SK-N-DZ (cell line): Measurements from ENCODE around the gene IRF5.
"Not testable (repeated sequence)": the region's sequence is repeated elsewhere in the genome, so short reads cannot be mapped to it uniquely, and the experiment has no call there.

Source experiments
- DNase-seq: peaks from one replicate; pipeline ENCODE4 v3.0.0-alpha.2; 2015; ENCODE audit warnings: low spot score

The IRF5 gene

GRCh38 chr7:128906001-128906765 is 31.5 kb upstream of the IRF5 start:
- no peak for DNase-seq

DNA sequence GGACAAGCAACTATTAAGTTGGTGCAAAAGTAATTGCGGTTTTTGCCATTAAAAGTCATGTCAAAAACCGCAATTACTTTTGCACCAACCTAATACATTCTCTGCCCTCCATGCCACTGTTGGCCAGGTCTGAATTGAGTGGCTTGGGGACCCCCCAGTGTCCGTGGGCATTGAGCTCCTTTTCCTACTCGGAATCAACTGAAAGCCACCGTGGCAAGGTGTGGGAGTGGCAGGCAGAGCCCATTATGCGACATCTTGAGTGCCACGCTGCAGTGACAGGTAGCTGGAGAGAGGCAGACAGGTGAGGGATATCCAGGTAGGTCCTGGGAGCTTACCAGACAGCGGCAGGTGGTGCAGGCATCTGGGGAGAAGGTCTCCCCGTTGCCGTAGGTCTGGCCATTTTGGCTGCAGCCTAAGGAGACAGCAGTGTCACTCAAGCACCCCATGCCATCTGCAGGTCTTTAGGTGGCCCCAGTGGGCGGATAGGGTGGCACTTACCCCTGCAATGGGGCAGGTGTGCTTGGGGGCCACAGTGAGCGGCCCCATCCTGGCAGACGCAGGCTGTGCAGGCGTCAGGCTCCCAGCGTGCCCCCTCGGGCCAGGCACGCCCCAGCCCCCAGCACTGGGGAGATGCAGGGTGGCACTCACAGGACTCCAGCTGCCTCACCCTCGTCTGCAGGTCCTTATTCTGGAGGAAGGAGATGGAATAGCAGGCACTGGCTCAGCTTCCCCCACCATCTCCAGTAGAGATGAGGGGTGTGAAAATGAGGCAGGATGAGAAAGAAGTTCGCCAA is 30.8 kb upstream of the IRF5 start:
- DNase-seq = no peak

- peak; percentile 41 for DNase-seq
Measured at GRCh38 chr7:128908750-128909624, 28.7 kb upstream of the IRF5 start.

DNA sequence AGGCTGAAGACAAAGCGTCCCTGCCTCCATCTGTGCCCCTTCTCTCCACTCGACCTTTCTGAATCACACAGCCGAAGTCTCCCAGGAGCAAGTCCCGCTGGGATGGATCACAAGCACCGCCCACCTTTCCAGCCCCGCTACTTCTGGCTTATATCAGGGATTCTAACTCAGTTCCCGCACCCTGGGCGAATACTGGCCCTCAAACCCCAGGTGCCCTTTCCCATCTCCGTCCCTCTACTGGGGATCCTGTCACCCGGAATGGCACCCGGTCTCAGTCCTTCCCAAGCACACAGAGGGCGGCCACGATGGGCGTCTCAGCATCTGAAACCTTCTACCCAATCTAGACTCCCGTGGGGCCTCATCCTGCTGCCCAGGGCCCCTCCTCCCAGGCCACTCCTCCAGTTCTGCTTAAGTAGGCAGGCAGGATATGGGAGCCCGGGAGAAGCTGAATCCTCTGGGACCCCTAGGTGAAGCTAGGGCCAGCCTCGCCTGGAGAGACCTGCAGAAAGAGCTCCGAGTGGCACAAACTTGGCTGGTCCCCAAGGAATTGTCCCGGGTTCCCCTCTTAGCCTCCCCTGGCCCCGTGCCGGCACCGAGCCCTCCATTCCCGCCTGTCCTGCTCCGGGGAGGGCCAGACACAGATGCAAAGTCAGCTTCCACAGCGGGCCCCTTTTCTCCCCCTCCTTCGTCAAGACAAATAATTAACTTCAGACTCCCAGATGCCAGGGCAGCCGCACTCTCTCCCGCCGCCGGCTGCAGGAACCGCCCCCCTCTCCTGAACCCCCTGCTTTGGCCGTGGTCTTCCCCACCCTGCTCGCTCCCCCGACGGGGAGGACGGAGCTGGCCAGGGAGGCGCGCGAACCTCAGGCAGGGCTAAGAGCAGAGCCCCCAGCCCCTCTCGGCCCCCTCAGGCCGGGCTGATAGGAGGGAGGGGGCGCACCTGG is 27.8 kb upstream of the IRF5 start:
- peak; percentile 92 for DNase-seq

DNA sequence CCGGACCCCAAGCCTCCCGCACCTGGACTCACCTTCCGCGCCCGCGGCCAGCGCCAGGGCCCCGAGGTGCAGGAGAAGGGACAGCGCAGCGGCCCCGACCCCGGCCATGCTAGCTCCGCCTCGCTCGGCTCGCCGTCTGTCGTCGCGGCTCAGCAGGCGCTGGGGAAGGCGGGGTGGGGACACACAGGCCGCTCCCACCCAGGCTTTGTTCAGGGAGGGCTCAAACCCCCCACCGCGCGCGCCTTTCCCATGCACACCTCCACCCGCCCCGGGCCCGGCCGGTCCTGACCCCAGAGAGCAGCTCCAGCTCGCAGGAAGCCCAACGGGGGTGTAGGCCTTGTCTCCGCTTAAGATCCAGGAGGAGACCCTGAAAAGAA is 27.2 kb upstream of the IRF5 start, which contains the start of gene KCP:
Gene KCP, minus strand, starts transcription at position 141 of the 377 bp plus-strand sequence. Its CDS starts 33 bp downstream, at position 108.
- DNase-seq = peak; percentile 66

DNA sequence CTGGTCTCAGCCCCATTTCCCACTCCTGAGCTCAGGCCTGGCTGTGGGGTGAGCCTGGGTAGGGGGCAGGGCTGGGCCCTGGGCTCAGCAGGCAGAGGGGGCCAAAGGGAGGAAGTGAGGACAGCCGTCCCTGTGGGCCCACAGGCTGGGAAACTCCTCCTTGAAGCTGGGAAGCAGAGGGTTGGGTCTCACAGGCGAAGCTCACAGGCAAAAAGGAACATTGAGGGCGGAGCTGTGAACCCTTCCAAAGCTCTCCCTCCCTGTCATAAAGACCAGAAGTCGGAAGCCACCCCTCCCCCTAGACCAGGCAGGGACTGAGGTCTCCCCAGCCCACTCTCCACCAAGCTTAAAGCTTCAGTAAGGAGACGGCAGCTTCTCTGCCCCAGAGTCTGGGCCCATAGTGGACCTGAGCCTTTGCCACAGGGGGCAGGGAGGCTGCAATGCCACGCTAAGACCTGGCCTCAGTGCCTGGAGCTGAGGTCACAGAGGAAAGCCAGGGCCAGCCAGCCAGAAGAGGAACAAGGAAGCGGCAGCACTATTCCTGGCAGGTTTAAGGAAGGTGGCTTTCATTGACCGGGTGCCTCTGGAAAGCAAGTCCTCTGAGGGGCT is 26.2 kb upstream of the IRF5 start:
- peak; percentile 91 for DNase-seq

DNA sequence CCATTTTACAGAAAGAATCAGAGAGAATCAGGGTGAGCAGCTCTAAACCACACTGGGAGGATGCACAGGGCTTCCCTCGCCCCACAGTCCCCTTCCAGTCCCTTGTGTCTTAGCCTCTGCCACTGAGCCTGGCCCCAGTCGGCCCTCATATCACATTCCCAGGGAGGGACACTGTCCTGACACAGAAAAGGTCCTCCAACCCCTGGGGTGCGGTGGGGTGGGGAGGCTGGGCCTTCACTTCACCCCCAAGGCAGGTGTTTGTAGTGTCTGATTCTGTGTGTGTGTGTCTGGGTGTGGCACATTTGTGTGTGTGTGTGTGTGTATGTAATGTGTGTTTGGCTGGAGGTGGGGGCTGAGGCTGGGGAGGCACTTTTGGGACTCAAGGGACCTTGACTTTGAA is 25.4 kb upstream of the IRF5 start:
- DNase-seq = no peak

DNA sequence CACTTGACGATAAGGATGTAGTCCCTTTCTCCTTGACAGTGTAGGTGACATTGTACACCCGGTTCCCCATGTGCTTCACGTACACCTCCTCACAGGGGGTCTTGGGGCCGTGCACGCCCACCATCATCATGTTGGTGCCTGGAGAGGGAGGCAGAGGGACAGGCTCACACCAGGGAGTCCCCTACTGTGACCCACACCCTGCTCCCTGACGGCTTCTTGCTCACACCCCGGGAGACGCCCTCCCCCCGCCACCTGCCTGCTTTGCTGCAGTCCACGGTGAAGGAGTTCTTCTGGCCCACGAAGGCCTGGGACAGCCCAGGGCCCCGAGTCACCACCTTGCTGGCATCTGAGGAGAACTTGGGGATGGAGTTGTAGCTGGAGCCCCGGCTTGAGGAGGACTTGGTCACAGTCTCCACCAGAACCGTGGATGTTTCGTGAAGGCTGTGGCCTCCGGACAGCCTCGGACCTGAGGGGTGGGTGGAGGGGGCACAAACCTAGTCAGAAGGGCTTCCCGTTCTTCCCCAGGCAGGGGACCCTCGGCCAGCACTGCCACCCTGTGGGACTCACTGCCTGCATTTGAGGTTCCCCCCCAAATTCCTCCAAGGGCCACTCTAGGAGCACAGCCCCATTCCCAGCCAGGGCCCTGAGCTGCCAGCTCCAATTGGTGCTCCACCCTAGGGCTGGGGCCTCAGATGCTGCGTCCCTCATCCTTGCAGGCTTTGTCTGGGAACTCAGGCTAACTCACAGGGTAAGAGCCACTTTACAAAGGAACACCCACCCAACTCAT is 24.8 kb upstream of the IRF5 start:
- not testable (repeated sequence) for DNase-seq

DNA sequence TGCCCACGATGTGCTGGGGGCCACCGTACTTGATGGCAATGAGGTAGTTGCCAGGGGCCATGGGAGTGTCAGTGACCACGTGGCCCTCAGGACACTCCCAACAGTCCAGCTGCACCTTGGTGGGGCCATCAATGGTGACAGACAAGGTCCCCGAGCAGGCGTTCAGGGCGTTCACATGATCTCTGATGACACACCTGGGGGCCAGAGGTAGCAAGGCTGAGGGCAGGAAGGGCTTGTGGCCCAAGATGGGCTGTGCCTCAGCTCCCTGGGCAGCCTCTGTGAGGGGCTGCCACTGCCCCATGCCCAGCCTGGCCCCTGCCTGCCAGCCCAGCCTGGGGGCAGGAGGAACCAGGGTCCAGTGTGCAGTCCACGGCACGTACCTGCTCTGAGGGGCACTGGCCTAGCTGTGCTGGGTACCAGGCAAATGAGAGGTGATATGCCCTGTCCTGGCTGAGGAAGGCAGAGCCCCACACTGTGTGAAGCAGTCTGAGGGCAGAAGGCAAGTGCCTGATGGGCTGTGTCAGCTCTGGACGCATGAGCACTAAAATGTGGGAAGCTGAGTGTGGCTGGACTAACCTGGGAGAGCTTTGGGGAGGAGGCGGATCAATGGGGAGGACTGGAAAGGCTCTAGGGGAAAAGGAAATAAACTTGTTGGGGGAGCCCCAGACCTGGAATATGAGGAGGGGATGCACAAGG is 23.7 kb upstream of the IRF5 start:
- no peak for DNase-seq

DNA sequence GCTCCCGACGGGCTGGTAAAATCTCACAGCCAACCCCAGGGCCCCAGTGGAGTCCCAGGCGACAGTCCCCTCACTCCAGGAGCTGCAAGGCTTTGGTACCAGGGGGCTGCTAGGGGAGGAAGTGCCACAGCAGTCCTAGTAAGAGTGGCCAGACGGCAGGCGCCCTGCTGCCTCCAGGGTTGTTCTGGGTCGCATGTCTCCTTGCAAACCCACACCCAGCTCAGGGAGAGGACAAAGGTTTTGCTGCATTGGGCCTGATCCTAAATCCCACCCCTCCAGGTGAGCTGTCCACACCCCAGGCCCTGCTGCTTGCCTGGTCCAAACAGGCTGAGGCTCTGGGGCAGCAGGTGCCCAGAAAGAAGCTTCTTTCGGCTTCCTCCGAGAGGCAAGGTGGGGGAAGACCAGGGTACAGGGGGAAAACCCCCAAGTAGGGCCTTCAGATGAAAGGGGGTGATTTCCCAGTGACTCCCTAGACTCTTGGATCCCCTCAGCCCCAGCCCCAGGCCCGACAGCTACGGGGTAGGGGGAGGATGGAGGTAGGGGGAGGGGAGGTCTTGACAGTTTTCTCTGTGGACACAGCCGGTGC is 23.1 kb upstream of the IRF5 start:
- DNase-seq = peak; percentile 56

DNA sequence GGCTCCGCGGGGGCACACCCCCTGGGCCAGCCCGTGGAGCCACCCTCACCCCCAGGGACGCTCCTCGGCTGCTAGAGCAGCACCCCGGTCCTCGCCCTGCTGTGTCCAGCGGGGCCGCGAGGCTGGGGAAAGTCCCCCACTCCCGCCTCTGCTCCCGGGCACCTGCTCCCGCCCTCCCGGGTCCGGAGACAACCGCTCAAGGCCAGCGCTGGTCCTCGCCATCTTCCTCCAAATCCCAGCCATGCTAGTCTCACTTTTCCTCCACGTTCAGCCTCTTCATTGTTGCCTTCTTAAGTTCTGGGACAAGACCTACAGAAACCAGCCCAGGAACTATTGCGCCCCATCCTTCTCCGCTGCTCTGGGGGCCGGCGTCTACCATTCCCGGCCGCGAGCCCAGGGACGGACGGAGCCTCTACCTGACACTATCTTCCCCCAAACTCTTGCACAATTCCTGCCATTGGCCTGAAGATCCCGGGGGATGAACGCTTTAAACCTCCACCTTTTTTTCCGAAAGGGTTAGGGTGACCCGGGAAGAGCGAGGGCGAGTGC is 22.4 kb upstream of the IRF5 start:
- DNase-seq = no peak

GRCh38 chr7:128915841-128916642 is 21.7 kb upstream of the IRF5 start:
- no peak for DNase-seq

DNA sequence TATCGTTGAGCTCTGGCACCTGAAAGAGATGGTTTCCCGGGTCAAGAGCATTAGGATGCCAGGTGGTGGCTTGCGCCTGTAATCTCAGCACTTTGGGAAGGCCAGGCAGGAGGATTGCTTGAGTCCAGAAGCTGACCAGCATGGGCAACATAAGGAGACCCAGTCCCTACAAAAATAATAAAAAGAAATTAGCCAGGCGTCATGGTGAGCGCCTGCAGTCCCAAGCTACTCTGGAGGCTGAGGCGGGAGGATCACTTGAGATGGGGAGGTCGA is 21.1 kb upstream of the IRF5 start:
- DNase-seq = no peak

GRCh38 chr7:128917122-128917521 is 20.6 kb upstream of the IRF5 start:
- no peak for DNase-seq

GRCh38 chr7:128918016-128918665 is 19.6 kb upstream of the IRF5 start:
- DNase-seq = no peak

DNA sequence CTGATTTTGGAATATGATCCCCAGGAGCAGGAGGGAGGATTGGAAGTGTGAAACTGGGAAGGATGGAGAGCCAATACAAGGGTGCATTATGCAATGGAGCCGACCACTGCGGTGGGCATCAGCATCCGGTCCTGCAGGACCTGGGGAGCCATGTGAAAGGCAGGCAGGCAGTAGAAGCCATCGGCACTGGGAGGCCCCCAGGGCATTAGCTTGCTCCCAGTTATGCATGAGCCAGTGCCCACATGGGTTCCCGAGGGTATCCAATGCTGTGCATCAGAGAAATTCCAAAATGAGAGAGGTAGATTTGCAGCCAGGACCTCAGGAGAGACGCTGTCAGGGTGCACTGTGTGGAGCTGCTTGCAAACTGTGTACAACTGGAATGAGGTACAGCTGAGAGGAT is 18.5 kb upstream of the IRF5 start:
- no peak for DNase-seq
